Activated CD4-positive, alpha-beta memory T cell treated with anti-CD3 and anti-CD28 coated beads for 36 hours (primary cell): Measurements from ENCODE around the gene DNMBP. TPM values are rescaled to one million over a fixed set of nuclear protein-coding genes. Genes with fewer than 3 reads are reported as not detected.
"Not testable (repeated sequence)": the region's sequence is repeated elsewhere in the genome, so short reads cannot be mapped to it uniquely, and the experiment has no call there.

ENCODE experiments used
- CTCF ChIA-PET: fragments of 350-600 bp; sonication (Branson Sonifier 250); formaldehyde crosslinking; loops from one replicate; lab custom pipeline; 2021; ENCODE audit warnings: antibody characterized with exemption, inconsistent platforms; lab: Charles Lee
- POLR2A ChIA-PET: fragments of 350-600 bp; sonication (Branson Sonifier 250); formaldehyde crosslinking; loops from one replicate; lab custom pipeline; 2021; ENCODE audit warnings: antibody characterized with exemption; lab: Charles Lee
- DNase-seq: peaks from one replicate; pipeline ENCODE4 v3.0.0-alpha.2; 2020
- H3K27ac Mint-ChIP-seq: one replicate; pipeline ENCODE4 v1.8.0; 2021; ENCODE audit warnings: mixed read lengths
- H3K27me3 Mint-ChIP-seq: one replicate; pipeline ENCODE4 v1.8.0; 2021; ENCODE audit warnings: mixed read lengths
- H3K36me3 Mint-ChIP-seq: one replicate; pipeline ENCODE4 v1.8.0; 2021; ENCODE audit warnings: mixed read lengths
- H3K4me1 Mint-ChIP-seq: one replicate; pipeline ENCODE4 v1.8.0; 2021; ENCODE audit warnings: low read depth, mixed read lengths
- H3K4me3 Mint-ChIP-seq: one replicate; pipeline ENCODE4 v1.8.0; 2021; ENCODE audit warnings: mild to moderate bottlenecking, mixed read lengths
- H3K9me3 Mint-ChIP-seq: one replicate; pipeline ENCODE4 v1.8.0; 2021; ENCODE audit warnings: mixed read lengths
- intact Hi-C: fragments of 100-400 bp; cut with micrococcal nuclease; formaldehyde crosslinking; loops from one replicate; pipeline ENCODE4 v1.15.1; 2023
- total RNA-seq, 2 experiments: library from RNA; stranded (reverse); gene quantifications; one replicate each; pipeline ENCODE4 v1.2.3, GENCODE V29; 2021

The DNMBP gene
- total RNA-seq, 2 experiments from 2014 or later, result 2.1 to 2.2 TPM

- POLR2A ChIA-PET, result no interaction called here
- intact Hi-C loops, result no loop called here
- Mint-ChIP-seq H3K4me1 (no peaks in the 10 kb centered on the region), H3K36me3 (no peaks in the 10 kb centered on the region), H3K9me3 (no peaks in the 10 kb centered on the region), H3K27me3 (no peaks in the 10 kb centered on the region), H3K27ac (no peak overlapping the region), H3K4me3 (no peak overlapping the region)
- CTCF ChIA-PET, result no interaction called here
- DNase-seq, result no peak
These were observed 91.6 kb downstream of the DNMBP start for GRCh38 chr10:99917963-99918825.

- Mint-ChIP-seq H3K4me1 (no peaks in the 10 kb centered on the region), H3K9me3 (no peaks in the 10 kb centered on the region), H3K4me3 (no peak overlapping the region), H3K27me3 (no peaks in the 10 kb centered on the region), H3K27ac (no peak overlapping the region), H3K36me3 (no peaks in the 10 kb centered on the region)
- CTCF ChIA-PET, result no interaction called here
- POLR2A ChIA-PET, result no interaction called here
- intact Hi-C loops, result no loop called here
- DNase-seq, result no peak
These were observed 93.0 kb downstream of the DNMBP start for GRCh38 chr10:99916776-99917175.

DNA sequence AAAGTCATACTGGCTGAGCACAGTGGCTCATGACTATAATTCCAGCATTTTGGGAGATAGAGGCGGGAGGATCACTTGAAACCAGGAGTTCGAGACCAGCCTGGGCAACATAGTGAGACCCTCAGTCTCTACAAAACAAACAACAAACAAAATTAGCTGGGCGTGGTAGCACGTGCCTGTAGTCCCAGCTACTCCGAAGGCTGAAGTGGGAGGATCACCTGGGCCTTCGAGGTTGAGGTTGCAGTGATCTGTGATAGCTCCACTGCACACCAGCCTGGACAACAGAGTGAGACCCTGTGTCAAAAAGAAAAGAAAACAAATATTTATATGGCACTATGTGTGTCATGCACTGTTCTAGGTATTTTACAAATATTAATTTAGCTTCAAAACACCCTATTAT, 94.3 kb downstream of the DNMBP start:
- no peak for DNase-seq
- POLR2A ChIA-PET, result no interaction called here
- Mint-ChIP-seq H3K4me3 (no peak overlapping the region), H3K27me3 (no peaks in the 10 kb centered on the region), H3K27ac (no peak overlapping the region), H3K36me3 (no peaks in the 10 kb centered on the region), H3K4me1 (no peaks in the 10 kb centered on the region), H3K9me3 (no peaks in the 10 kb centered on the region)
- intact Hi-C loops, result no loop called here
- CTCF ChIA-PET, result no interaction called here

GRCh38 chr10:99914236-99914635, 95.5 kb downstream of the DNMBP start:
- Mint-ChIP-seq H3K27ac (no peak overlapping the region), H3K4me1 (no peaks in the 10 kb centered on the region), H3K9me3 (no peaks in the 10 kb centered on the region), H3K4me3 (no peak overlapping the region), H3K27me3 (no peaks in the 10 kb centered on the region), H3K36me3 (no peaks in the 10 kb centered on the region)
- ChIA-PET POLR2A (no interaction called here), CTCF (no interaction called here)
- intact Hi-C loops, result no loop called here
- no peak for DNase-seq

DNA sequence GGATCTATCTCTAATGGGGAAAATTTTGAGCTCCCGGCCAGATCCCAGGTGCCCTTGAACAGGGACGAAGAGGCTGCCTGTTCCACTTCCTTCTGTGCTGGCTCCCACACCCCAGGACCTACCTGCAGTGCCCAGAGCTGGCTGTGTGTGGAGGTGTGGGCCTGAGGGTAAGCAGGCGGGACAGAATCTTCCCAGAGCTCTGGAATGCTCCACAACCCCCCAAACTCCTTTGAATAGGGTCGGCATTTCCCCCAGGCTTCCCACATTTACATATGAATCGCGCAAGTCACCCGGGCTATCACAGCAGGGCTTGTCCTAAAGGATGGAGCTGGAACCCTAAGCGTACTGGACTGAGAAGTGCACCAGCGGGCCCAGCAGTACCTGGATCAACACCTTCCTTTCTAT, 95.9 kb downstream of the DNMBP start:
- Mint-ChIP-seq H3K9me3 (no peaks in the 10 kb centered on the region), H3K27me3 (no peaks in the 10 kb centered on the region), H3K4me3 (no peak overlapping the region), H3K4me1 (peaks cover 1% of the 10 kb centered on the region), H3K27ac (no peak overlapping the region), H3K36me3 (no peaks in the 10 kb centered on the region)
- ChIA-PET POLR2A (no interaction called here), CTCF (no interaction called here)
- intact Hi-C loops, result no loop called here
- DNase-seq, result no peak

- H3K36me3 Mint-ChIP-seq, result no peaks in the 10 kb centered on the region
- DNase-seq, result no peak
- no peak overlapping the region for H3K4me3 Mint-ChIP-seq
- POLR2A ChIA-PET, result no interaction called here
- peaks cover 3% of the 10 kb centered on the region for H3K4me1 Mint-ChIP-seq
- CTCF ChIA-PET, result no interaction called here
- H3K9me3 Mint-ChIP-seq, result no peaks in the 10 kb centered on the region
- H3K27ac Mint-ChIP-seq, result no peak overlapping the region
- intact Hi-C loops, result no loop called here
- H3K27me3 Mint-ChIP-seq, result no peaks in the 10 kb centered on the region
These were observed 97.7 kb downstream of the DNMBP start for GRCh38 chr10:99912041-99912440.

- H3K27me3 Mint-ChIP-seq, result no peaks in the 10 kb centered on the region
- intact Hi-C loops, result no loop called here
- ChIA-PET POLR2A (no interaction called here), CTCF (no interaction called here)
- H3K36me3 Mint-ChIP-seq, result no peaks in the 10 kb centered on the region
- no peaks in the 10 kb centered on the region for H3K9me3 Mint-ChIP-seq
- H3K4me1 Mint-ChIP-seq, result peaks cover 3% of the 10 kb centered on the region
- no peak overlapping the region for H3K4me3 Mint-ChIP-seq
- peak; percentile 44 for DNase-seq
- no peak overlapping the region for H3K27ac Mint-ChIP-seq
These were observed 101.2 kb downstream of the DNMBP start for GRCh38 chr10:99908512-99908911.

GRCh38 chr10:99906470-99906869, 103.3 kb downstream of the DNMBP start:
- H3K36me3 Mint-ChIP-seq, result no peaks in the 10 kb centered on the region
- peak; percentile 15 for DNase-seq
- no peaks in the 10 kb centered on the region for H3K9me3 Mint-ChIP-seq
- no peak overlapping the region for H3K4me3 Mint-ChIP-seq
- intact Hi-C loops, result no loop called here
- CTCF ChIA-PET, result interaction anchor here (0.7 to 2.3 kb wide), 2 partner anchors 100 to 139 kb away, joined by 3 to 5 read pairs; no protein-coding TSS in a partner anchor
- H3K27ac Mint-ChIP-seq, result no peak overlapping the region
- POLR2A ChIA-PET, result no interaction called here
- H3K4me1 Mint-ChIP-seq, result peaks cover 3% of the 10 kb centered on the region
- H3K27me3 Mint-ChIP-seq, result no peaks in the 10 kb centered on the region

DNA sequence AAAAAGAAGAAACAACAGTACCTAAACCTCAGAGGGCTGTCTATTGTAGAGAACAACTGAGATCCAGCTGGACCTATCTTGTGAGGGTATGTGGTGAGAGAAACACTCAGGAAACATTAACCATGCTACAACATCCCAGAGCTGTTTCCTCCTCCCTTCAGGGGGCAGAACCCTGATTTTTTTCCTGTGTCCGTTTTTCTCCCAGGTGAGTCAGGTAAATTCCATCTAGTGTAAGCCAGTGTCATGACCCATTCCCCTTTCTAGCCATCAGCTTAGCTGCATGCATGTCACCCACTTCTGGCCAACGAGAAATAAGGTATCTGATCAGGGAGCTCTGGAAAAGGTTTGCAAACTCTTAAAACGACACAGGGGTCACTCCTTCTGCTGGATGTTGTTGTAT, 103.8 kb downstream of the DNMBP start:
- CTCF ChIA-PET, result interaction anchor here (0.7 to 2.3 kb wide), 2 partner anchors 100 to 140 kb away, joined by 3 to 5 read pairs; no protein-coding TSS in a partner anchor
- Mint-ChIP-seq H3K36me3 (no peaks in the 10 kb centered on the region), H3K27me3 (no peaks in the 10 kb centered on the region), H3K4me1 (peaks cover 3% of the 10 kb centered on the region), H3K27ac (no peak overlapping the region), H3K4me3 (no peak overlapping the region), H3K9me3 (no peaks in the 10 kb centered on the region)
- POLR2A ChIA-PET, result no interaction called here
- intact Hi-C loops, result no loop called here
- DNase-seq, result no peak

DNA sequence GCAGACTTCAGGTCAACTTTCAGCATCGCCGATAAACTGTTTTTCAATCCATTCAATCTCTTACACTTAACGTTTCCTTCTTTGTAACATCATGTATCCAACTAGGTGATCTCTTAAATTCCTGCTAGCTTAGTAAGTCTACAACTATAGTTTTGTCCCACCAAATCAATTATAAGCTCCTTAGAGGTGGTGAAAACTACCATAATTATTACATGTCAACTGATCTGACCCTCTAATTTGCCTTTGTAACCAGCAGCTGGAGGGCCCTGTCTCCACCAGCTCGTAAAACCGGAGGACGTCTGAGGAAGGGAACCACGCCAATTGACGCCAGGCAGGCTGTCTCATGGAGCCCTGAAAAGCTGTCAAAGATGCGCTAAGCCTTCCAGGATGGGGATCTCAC, 113.9 kb downstream of the DNMBP start:
- H3K27me3 Mint-ChIP-seq, result no peaks in the 10 kb centered on the region
- H3K4me1 Mint-ChIP-seq, result no peaks in the 10 kb centered on the region
- no peaks in the 10 kb centered on the region for H3K9me3 Mint-ChIP-seq
- no peak for DNase-seq
- POLR2A ChIA-PET, result no interaction called here
- H3K27ac Mint-ChIP-seq, result no peak overlapping the region
- CTCF ChIA-PET, result no interaction called here
- intact Hi-C loops, result no loop called here
- H3K4me3 Mint-ChIP-seq, result no peak overlapping the region
- peaks cover 10% of the 10 kb centered on the region for H3K36me3 Mint-ChIP-seq

GRCh38 chr10:99895066-99895465, 114.7 kb downstream of the DNMBP start:
- POLR2A ChIA-PET, DNase-seq, H3K27me3 Mint-ChIP-seq, H3K4me1 Mint-ChIP-seq, H3K27ac Mint-ChIP-seq, H3K36me3 Mint-ChIP-seq, H3K4me3 Mint-ChIP-seq, H3K9me3 Mint-ChIP-seq, CTCF ChIA-PET, intact Hi-C loops: not testable (repeated sequence)

GRCh38 chr10:99894613-99895012, 115.1 kb downstream of the DNMBP start:
- CTCF ChIA-PET, result no interaction called here
- no peak for DNase-seq
- POLR2A ChIA-PET, result no interaction called here
- Mint-ChIP-seq H3K36me3 (peaks cover 10% of the 10 kb centered on the region), H3K9me3 (no peaks in the 10 kb centered on the region), H3K27me3 (no peaks in the 10 kb centered on the region), H3K27ac (no peak overlapping the region), H3K4me3 (no peak overlapping the region), H3K4me1 (no peaks in the 10 kb centered on the region)
- intact Hi-C loops, result no loop called here

GRCh38 chr10:99888622-99889021, 121.1 kb downstream of the DNMBP start:
- CTCF ChIA-PET, result no interaction called here
- Mint-ChIP-seq H3K27me3 (no peaks in the 10 kb centered on the region), H3K4me1 (no peaks in the 10 kb centered on the region), H3K4me3 (no peak overlapping the region), H3K36me3 (peaks cover 2% of the 10 kb centered on the region), H3K9me3 (no peaks in the 10 kb centered on the region), H3K27ac (no peak overlapping the region)
- POLR2A ChIA-PET, result no interaction called here
- intact Hi-C loops, result no loop called here
- DNase-seq, result no peak
